Astrocyte (in vitro differentiated cells and primary cell): ENCODE data around the gene LRRC4. TPM values are rescaled to one million over a fixed set of nuclear protein-coding genes. Genes with fewer than 3 reads are reported as not detected.
A peak's percentile ranks its signal among the peaks of the same experiment; 100 is the strongest.

Source experiments
- DNase-seq: peaks from one replicate; pipeline ENCODE4 v3.0.0-alpha.2; 2010; ENCODE audit warnings: low read depth
- FAIRE-seq: peaks from 2 replicates; lab custom pipeline; 2011; peaks lifted over from hg19 to GRCh38; lab: Jason Lieb, UNC
- H2AFZ ChIP-seq: 2 replicates; pipeline ENCODE4 v1.6.0; 2012; ENCODE audit warnings: low read depth, low read length, inconsistent platforms
- H3K27ac ChIP-seq: 2 replicates; pipeline ENCODE4 v1.5.1; 2011; ENCODE audit warnings: low read depth, low read length, inconsistent platforms
- H3K27me3 ChIP-seq: 2 replicates; pipeline ENCODE4 v1.6.0; 2011; ENCODE audit warnings: low read length, inconsistent platforms; ENCODE audit not compliant: insufficient read depth
- H3K36me3 ChIP-seq: 2 replicates; pipeline ENCODE4 v1.5.1; 2011; ENCODE audit warnings: low read length, inconsistent platforms; ENCODE audit not compliant: insufficient read depth
- H3K4me1 ChIP-seq: 2 replicates; pipeline ENCODE4 v1.5.1; 2011; ENCODE audit warnings: low read length, inconsistent platforms; ENCODE audit not compliant: insufficient read depth
- H3K4me2 ChIP-seq: 2 replicates; pipeline ENCODE4 v1.6.0; 2012; ENCODE audit warnings: low read length, inconsistent platforms
- H3K4me3 ChIP-seq: 2 replicates; pipeline ENCODE4 v1.5.1; 2011; ENCODE audit warnings: low read depth, mild to moderate bottlenecking, low read length, inconsistent platforms; ENCODE audit not compliant: insufficient read depth
- H3K79me2 ChIP-seq: 2 replicates; pipeline ENCODE4 v1.6.0; 2012; ENCODE audit warnings: mild to moderate bottlenecking, low read length, inconsistent platforms; ENCODE audit not compliant: insufficient read depth
- H3K9ac ChIP-seq: 2 replicates; pipeline ENCODE4 v1.6.0; 2012; ENCODE audit warnings: mild to moderate bottlenecking, low read length, inconsistent platforms
- H3K9me3 ChIP-seq: 2 replicates; pipeline ENCODE4 v1.5.1; 2012; ENCODE audit warnings: low read depth, mild to moderate bottlenecking, low read length, inconsistent platforms; ENCODE audit not compliant: insufficient read depth
- H4K20me1 ChIP-seq: 2 replicates; pipeline ENCODE4 v1.6.0; 2012; ENCODE audit warnings: low read length, inconsistent platforms; ENCODE audit not compliant: insufficient read depth
- H3K27ac Mint-ChIP-seq: one replicate; pipeline ENCODE4 v1.8.0; 2021; ENCODE audit warnings: mild to moderate bottlenecking, mixed read lengths; ENCODE audit not compliant: unreplicated experiment
- H3K27me3 Mint-ChIP-seq: one replicate; pipeline ENCODE4 v1.8.0; 2021; ENCODE audit warnings: low read depth, mixed read lengths; ENCODE audit not compliant: unreplicated experiment
- H3K36me3 Mint-ChIP-seq: one replicate; pipeline ENCODE4 v1.8.0; 2021; ENCODE audit warnings: low read depth, mixed read lengths; ENCODE audit not compliant: unreplicated experiment
- H3K4me1 Mint-ChIP-seq: one replicate; pipeline ENCODE4 v1.8.0; 2021; ENCODE audit warnings: low read depth, mixed read lengths; ENCODE audit not compliant: unreplicated experiment
- H3K4me3 Mint-ChIP-seq: one replicate; pipeline ENCODE4 v1.8.0; 2021; ENCODE audit warnings: mild to moderate bottlenecking, moderate library complexity, mixed read lengths; ENCODE audit not compliant: unreplicated experiment
- H3K9me3 Mint-ChIP-seq: one replicate; pipeline ENCODE4 v1.8.0; 2021; ENCODE audit warnings: mild to moderate bottlenecking, mixed read lengths; ENCODE audit not compliant: unreplicated experiment
- CTCF ChIP-seq: IDR thresholded peaks from 2 replicates; pipeline ENCODE4 v1.5.1; 2011; ENCODE audit warnings: low read depth, mild to moderate bottlenecking, inconsistent platforms, low read length, moderate library complexity; ENCODE audit not compliant: insufficient read depth
- EZH2 ChIP-seq: IDR thresholded peaks from 2 replicates; pipeline ENCODE4 v1.6.1; 2012; ENCODE audit warnings: mild to moderate bottlenecking, low read length, inconsistent platforms; ENCODE audit not compliant: insufficient read depth
- total RNA-seq: library from RNA; stranded (reverse); gene quantifications from 2 replicates; pipeline ENCODE4 v1.2.1, GENCODE V29; 2021

LRRC4 gene
- total RNA-seq, 1 donor from 2014 or later = 4.4 TPM

DNA sequence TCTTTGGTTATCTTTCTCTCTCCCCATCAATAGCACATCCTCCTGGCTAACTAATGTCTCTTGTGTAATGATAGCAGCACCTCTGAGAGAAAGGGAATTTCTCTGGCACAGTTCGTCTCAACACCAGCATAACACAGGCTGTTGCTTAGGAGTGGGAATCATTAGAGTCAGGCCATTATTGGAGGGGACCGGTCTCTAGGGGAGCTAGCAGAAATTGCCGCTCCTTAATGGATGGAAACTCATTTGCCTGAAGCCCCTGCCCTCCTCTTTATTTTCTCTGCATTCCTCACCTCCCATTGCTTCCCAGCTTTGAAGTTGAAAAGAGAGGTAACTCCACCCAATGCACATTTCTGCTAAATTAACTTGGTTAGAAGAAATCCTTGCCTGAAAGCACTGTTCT is 11.9 kb downstream of the LRRC4 start:
- H3K4me1 Mint-ChIP-seq = peaks cover 27% of the 10 kb centered on the region
- no peak overlapping the region for H3K4me2 ChIP-seq

GRCh38 chr7:128017862-128018845 is 13.1 kb downstream of the LRRC4 start:
- Histone ChIP-seq H3K27ac (no peak overlapping the region), H3K9ac (no peak overlapping the region), H3K27me3 (no peaks in the 10 kb centered on the region), H3K4me1 (peaks cover 26% of the 10 kb centered on the region), H3K36me3 (no peaks in the 10 kb centered on the region), H4K20me1 (peaks cover 92% of the 10 kb centered on the region), H3K79me2 (no peaks in the 10 kb centered on the region), H3K4me3 (no peak overlapping the region), H3K4me2 (peak overlapping the region; percentile 25), H2AFZ (no peak overlapping the region), H3K9me3 (no peaks in the 10 kb centered on the region)
- H3K4me3 Mint-ChIP-seq = no peak overlapping the region
- H3K36me3 Mint-ChIP-seq = peaks cover 16% of the 10 kb centered on the region
- no peaks in the 10 kb centered on the region for H3K27me3 Mint-ChIP-seq
- peaks cover 19% of the 10 kb centered on the region for H3K4me1 Mint-ChIP-seq
- H3K9me3 Mint-ChIP-seq = no peaks in the 10 kb centered on the region
- H3K27ac Mint-ChIP-seq = no peak overlapping the region
- no peak for TF ChIP-seq EZH2
- no peak for TF ChIP-seq CTCF
- FAIRE-seq = no peak
- DNase-seq = peak; percentile 68

More for the DNA sequence above, 11.9 kb downstream of the LRRC4 start:
- Histone ChIP-seq H4K20me1 (peaks cover 91% of the 10 kb centered on the region), H3K79me2 (peaks cover 2% of the 10 kb centered on the region), H2AFZ (no peak overlapping the region), H3K9ac (no peak overlapping the region), H3K27ac (no peak overlapping the region), H3K36me3 (no peaks in the 10 kb centered on the region), H3K9me3 (no peaks in the 10 kb centered on the region), H3K27me3 (no peaks in the 10 kb centered on the region), H3K4me3 (no peak overlapping the region), H3K4me1 (peaks cover 29% of the 10 kb centered on the region)
- Mint-ChIP-seq H3K9me3 (no peaks in the 10 kb centered on the region), H3K27ac (no peak overlapping the region), H3K36me3 (peaks cover 12% of the 10 kb centered on the region), H3K4me3 (no peak overlapping the region), H3K27me3 (no peaks in the 10 kb centered on the region)
- FAIRE-seq = no peak
- no peak for TF ChIP-seq CTCF
- no peak for TF ChIP-seq EZH2
- DNase-seq = no peak

DNA sequence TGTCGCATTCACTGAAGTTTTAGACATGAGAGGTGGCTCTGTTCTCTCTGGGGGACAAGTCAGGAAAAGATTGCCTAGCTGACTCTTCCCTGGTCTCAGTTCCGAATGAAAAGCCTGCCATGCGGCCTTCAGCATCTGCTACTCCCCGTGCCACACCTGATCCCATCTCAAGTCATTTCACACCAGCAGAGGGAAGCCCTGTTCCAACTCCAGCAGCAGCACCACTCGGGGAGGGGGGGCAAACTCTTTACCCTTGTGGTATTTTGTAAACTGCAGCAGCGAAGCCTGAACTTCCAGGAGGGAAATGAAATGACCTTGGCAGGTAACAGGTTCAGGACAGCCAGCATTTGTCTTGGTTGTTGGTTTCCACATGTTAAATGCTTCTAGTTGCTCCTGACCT is 13.8 kb downstream of the LRRC4 start:
- H3K9me3 ChIP-seq = no peaks in the 10 kb centered on the region
- no peak overlapping the region for H3K4me3 ChIP-seq
- H3K27ac ChIP-seq = no peak overlapping the region
- Mint-ChIP-seq H3K27me3 (no peaks in the 10 kb centered on the region), H3K9me3 (no peaks in the 10 kb centered on the region), H3K4me3 (no peak overlapping the region), H3K27ac (no peak overlapping the region), H3K4me1 (peaks cover 12% of the 10 kb centered on the region), H3K36me3 (peaks cover 19% of the 10 kb centered on the region)
- no peak overlapping the region for H2AFZ ChIP-seq
- H4K20me1 ChIP-seq = peaks cover 92% of the 10 kb centered on the region
- no peak overlapping the region for H3K9ac ChIP-seq
- H3K27me3 ChIP-seq = no peaks in the 10 kb centered on the region
- no peak for FAIRE-seq
- no peaks in the 10 kb centered on the region for H3K36me3 ChIP-seq
- peaks cover 19% of the 10 kb centered on the region for H3K4me1 ChIP-seq
- DNase-seq = no peak
- H3K4me2 ChIP-seq = no peak overlapping the region
- no peak for TF ChIP-seq EZH2
- no peak for TF ChIP-seq CTCF
- no peaks in the 10 kb centered on the region for H3K79me2 ChIP-seq
